Stimulated activated CD8-positive, alpha-beta memory T cell treated with anti-CD3 and anti-CD28 coated beads, Interleukin-15, amount 100 ng/mL, for 1 hour (primary cell): ENCODE data around the gene HOXB13.

Experiments
- DNase-seq: peaks from one replicate; pipeline ENCODE4 v3.0.0-alpha.2; 2020; ENCODE audit warnings: low read depth

Gene HOXB13

DNA sequence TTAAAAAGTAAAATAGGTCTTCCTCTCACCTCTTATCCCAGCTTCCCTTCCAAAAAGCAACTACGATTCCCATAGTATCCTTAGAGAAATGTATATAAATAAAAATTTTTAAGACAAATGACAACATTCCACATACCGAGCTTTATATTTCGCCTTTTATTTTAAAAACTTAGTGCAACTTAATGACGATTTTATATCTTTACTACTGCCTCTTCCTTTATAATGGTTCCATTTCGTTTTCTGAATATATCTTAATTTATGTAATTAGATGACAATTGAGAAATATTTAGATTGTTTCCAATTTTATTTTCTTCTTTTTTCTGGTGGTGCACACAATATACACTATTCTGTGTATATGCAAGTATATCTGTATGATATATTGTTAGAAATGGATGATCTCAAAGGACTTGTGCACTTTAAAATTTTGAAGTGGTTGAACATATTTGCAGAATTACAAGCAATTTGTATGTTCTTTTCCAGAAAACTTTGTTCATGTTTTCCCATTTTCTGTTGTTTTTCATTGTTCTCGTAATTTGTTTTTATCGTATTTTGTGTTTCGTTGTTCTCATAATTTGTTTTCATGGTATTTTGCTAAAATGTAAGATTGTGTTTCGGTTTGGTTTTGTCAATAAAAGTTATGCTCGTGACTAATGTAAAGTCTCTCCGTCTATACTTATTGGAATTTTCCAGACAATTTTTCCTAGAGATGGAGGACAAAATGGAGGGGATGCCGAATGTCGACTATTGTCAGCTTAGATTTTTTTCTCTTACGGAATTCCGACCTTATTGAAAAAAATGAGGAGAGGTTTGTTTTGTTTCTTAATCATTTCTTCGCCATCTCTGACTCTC, 20.4 kb upstream of the HOXB13 start:
- DNase-seq, result no peak

DNA sequence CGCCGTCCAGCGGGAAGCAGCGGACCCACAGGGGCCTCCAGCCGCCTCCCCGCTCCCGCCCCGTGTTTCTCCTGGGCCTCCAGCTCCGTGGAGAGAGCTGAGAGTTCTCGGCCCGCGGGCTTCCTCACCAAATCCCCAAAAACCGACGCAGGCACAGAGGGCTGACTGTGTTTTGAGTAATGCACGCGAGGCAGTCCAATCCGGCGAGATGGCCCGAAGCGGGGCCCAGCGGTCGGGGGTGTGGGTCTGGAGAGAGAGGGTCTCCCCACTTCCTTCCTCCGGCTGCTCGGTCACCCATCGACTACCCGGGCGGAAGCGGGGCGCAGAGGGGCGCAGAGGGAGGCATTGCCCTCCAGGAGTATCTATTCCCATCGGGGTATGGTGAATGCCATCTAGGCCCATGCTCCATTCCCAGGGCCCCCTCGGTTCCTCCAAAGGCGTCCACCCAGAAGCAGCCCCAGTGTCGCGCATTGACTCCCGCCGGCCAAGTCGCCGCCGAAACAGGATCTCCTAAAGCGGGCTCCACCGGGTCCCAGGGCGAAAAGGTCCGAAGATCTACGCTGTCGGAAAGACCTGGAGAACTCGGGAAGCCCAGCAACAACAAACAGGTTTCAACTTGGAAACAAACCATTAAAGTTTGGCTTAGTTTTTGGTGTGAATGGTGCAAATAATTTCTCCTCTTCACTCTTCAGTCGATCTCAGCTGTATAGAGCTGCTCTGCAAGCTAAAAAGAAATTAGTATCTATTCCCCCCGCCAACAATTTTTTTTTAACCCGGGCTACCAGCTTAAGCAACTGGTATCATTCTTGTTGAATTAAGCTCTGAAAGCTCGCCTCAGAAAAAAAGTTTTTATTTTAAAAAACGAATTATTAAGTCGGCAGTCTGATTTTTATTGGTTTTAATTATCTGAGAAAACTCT, 19.2 kb upstream of the HOXB13 start:
- DNase-seq, result no peak

DNA sequence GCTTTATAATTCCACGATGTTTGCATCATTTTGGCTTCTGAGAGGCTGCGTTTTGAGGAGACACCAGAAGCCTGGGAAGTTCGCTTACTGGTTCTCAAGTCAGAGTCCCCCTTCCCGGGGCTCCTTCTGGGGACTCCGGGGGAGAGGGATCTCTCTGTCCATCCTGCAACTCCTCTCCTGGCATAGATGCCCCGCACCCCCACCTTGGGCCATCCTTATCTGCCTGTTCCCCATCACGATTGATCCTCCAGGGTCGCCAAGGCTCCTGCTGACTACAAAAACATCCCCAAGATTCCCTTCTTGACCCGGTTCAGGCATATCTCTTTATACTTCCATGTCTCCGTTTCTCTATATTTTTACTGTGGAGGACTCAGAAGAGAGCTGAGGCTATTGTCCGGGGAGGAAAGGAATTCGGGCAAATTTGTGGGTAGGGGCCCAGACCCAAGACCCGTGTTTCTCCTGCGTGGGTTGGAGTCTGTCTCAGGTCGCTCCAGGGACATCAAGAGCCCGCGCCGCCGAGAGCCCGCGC, 18.4 kb upstream of the HOXB13 start:
- no peak for DNase-seq

DNA sequence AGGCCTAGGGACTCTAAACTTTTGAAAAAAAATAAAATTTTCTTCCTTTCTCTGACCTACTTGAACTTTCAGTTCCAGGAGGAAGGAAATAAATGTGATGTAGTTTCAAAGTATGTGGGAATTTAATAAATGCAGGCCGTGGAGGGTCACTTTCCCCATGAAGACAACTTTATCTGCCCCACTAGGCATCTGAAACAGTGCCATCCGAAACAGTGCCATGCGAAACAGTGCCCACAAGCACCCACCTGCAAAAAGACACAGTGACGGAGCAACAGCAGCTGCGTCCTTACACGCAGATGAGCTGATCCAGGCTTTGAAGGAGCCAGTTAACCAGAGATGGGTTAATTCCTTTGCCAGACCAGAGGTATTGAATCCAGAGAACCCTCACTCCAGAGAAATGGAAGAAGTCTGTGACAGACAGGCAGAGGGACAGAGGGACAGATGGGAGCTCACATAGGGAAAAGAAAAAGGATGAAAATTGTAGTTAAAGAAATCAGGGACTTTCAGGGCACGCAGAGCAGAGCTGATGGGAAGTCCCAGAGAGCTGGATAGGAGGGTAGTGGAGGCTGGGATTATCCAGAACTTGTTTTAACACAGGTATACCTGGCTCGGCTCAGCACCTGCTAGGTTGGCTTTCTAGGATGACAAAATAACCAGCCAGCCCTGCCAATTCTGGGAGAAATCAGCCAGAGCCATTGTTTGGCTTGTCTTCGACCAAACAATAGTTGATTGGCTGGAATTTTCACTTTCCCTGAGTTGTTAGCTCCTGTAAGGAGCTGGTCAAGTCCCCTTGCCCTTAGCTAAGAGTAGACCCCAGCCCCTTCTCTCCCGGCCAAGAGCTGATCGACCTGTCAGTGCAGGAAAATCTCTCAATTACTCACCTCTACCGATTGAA, 17.1 kb upstream of the HOXB13 start:
- no peak for DNase-seq

DNA sequence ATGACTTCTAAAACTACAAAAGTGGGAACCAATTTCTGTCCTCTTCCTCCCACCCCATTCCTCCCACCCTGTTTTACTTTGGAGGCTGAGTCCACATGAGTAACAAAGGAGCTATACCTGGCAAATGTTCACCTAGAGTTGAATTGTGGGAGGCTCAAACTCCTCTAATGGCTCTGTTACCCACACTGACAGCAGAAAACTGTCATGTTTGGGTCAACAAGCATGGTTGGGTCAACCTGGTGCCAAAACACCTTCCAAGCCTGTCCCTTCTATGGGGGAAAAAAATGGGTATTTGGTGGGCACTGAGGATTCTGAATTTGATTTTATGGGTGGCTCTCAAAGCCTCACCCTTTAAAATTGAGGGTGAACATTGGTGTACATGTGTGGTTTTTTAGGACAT, 12.0 kb upstream of the HOXB13 start:
- no peak for DNase-seq

DNA sequence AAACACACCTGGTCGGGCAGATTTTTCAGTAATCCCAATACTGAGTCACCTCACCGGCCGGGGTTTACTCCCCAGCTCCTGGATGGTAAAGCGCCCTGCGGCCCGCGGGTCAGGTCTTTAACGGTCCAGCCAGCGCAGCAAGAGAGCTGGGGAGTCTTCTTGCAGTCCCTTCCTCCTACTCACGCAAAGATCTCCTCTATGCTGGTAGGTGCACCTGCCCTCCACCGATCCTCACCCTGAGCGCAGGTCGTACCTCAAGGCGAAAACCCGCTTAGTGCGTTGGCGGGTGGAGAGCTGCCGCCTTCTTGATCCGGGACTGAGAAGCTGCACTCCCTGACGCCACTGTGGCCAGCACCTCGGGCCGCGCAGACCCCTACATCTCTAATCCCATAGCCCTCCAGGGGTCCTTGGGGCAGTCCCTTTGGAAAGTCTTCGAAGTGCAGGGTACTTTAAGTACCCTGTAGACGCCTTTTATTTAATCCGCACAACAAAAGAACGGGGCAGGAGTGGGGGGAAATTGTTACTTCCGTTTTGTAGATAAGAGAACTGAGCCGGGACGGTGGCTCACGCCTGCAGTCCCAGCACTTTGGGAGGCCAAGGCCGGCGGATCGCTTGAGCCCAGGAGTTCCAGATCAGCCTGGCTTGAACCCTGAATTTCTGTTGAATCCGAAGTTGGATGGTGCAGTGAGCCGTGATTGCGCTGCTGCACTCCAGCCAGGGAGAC, 10.4 kb upstream of the HOXB13 start:
- DNase-seq, result no peak

DNA sequence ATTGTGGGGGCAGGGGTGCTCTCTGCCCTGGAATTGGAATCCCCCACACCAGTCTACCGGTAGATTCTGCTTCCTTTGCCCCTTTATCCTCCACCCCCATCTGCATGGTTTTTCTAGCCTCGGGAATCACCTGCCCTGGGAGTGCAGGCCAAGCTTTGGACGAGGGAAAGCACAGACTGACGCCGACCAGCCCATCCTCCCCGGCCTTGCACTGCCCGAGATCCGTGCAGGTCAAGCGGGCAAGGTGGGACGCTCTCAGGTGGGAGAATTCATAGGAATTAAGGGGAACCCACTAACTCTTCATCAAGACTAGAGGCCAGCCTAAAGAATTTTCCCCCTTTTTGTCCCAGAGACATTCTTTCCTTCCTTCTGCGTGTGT, 9.9 kb upstream of the HOXB13 start:
- no peak for DNase-seq

GRCh38 chr17:48737330-48738043, 8.9 kb upstream of the HOXB13 start:
- no peak for DNase-seq

DNA sequence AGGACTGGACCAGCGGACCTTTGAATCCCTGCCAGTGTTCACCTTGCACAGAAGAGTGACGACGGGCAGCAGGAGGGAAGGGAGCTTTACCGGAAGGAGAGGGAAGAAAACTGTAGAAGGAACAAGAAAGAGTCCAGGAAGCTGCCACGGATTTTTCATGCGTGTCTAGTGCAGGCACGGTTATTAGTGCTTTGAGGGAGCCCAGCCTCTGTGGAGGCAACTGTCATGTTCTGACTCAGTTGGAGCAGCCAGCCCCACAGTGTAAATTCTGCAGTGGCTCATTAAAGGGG, 6.5 kb upstream of the HOXB13 start:
- no peak for DNase-seq

DNA sequence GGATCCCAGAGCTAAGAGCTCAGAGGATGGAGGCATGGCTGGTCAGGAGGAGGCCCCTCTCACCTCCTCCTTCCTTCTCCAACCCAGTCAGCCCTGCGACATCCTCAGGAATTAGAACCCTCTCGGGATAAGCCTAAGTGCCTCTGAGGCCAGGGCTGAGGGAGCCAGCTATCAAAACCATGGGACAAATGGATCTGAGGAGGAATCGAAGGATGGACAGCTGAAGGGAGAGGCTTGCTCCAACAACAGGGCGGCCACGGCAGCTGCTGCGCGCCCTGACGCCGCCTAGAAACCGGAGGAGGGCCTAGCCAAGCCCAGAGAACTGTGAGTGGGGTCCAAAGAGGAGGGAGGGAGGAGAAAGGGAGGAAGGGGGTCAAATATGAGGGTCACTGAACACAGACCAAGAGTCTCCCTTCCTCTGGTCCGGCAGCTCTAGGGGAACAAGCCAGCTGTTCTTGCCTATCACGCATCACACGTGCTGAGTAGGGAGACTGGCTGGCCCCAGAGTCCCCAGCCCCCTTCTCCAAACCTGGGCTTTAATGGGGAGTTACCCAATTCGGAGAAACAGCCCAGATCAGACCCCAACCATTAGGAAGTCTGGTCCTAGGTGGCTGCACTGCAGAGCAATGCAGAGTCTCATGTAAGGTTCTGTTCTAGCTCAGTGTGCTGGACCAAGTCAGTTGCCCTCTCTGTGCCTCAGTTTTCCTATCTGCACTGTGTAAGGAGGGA, 5.9 kb upstream of the HOXB13 start:
- DNase-seq, result no peak

DNA sequence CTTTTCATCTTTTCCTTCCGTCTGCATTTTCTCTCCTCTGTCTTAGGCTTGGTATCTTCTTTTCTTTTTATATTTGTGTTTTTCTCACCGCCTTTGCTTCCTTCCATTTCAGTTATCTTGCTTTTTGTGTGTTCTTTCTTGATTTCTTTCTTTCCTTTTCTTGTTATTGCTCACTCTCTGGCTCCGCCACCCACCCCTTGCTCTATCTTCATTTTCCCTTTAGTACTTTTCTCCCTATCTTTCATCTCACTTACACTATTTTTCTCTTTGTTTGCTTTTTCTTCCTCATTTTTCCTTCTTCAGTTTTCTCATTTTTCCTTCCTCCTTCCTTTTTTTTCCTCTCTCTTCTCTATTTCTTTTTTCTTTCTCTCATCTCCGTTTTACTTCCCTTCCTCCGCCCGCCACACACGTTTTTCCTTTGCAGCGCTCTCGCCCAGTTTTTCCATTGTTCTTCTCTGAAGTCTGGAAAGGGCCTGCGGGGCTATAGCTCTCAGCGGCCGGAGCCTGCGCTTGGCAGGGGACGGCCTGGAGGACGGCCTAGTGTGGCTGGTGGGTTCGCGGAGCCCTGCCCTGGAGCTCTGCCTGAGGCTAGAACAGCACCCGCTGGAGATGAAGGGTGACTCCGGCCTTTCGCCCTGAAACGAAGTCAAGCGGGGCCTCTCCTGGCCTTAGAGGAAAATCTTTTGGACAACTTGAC, 5.2 kb upstream of the HOXB13 start:
- DNase-seq, result no peak

DNA sequence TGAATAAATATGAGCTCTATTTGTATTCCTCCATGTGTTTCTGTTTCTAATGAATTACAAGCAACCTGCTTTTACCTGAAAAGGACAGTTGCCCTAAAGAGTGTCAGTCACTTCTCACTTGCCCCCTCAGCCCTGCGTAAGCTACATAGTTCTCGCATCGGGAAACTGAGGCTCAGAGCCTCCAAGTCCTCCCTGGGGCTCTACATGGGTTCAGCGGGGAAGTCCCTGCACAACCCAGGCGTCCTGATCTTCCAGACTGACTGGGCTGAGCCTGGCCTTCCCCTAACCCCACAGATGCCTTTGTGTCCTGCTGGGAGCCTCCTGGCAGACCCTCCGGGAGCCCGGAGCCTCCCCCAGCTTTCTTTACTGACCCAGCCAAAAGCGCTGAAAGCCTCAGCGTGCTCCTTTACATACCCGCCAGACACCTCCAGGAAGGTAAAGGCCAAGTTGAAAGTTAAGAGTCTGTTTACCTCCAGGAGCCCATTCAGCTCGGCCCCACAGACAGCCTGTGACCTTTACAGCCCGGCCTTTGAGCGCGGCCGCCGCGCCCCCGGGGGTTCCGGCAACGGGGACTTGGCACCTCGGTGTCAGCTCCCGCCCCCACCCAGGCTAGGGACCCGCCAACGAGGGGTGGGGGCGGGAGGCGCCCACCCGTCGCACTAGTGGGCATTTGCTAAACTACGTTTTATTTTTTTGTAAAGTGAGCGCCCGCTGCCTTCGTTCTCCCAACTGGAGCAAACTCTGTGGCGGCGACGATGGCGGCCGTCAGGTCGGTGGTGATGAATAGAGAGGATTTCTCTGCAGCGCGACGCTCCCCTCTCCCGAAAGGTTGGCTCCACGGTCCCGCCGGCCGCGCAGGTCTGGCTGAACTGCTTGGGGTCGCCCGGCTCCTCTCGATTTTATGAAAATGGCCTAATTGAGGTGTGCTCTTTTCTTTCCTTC, 4.4 kb upstream of the HOXB13 start:
- no peak for DNase-seq

DNA sequence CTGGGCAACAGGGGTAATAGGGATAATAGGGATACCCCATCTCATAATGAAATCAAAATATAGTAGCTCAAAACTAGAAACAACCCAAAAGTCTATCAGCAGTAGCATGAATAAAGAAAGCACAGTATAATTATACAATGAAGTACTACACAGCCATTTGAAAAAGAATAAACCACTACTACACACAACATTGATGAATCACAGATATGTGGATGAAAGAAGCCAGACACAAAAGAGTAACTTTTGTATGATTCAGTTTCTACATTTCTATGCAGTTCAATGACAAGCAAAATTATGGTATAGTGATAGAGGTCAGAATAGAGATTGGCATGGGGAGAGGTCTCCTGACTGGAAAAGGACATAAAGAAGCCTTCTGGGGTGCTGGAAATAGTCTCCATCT, 2.8 kb upstream of the HOXB13 start:
- no peak for DNase-seq

DNA sequence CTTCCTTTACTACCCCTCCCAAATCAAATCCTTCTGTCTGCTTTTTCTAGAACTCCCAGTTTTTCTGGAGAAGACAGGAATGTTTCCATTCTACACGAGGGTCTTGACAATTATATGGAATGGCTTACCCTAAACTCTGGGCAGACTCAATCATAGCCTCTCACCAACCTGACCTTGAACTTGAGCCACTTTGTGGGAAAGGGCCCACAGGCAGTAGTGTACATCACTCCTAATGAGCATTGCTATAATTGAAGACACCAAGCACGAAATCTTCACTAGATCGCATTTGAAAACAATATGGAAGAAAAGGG, 1.6 kb upstream of the HOXB13 start:
- no peak for DNase-seq

DNA sequence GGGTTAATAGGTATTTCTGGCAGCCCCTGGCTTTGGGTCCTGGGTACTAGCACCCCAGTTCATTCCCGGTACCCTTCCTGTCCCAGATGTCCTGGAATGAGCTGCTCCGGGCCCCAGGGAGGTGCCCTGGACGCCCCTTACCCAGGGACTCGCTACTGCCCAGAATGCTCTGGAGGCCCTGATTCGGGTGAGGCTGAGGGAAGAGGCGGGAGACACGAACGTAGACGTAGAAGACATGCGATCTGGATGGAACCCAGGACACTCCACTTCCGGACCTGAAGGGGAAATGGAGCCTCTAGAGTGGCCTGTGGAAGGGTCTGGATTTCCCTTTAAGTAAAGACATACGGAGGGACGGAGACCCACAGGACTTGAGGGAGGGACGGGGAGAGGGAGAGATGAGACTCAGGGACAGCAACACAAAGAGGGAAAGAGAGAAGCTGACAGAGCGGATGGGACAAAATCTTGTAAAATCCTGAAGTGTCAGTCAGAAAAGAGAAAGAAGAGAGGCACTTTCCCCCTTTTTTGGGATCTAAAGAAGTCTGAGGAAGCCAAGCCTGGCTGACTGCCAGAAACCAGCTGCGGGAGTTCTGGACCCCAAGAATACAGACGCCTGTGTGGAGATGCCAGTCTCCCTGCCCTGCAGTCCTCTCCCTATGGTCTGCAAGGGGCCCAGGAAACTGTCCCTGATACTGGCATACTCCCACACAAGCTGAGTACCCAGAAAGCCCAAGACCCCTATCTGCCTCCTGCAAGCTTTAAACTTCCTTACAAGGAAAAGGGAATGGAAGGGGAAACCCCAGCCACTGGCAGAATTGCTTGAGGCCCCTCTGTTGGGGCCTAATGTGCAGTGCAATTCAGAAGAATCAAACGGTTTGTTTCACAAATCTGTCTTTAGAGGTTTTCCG, 1.0 kb upstream of the HOXB13 start:
- no peak for DNase-seq

- DNase-seq, result no peak
These were observed 955 bp downstream of the HOXB13 start for GRCh38 chr17:48727415-48728175.

GRCh38 chr17:48726916-48727286, 1.6 kb downstream of the HOXB13 start:
- no peak for DNase-seq
